B cell (primary cell): ENCODE measurements around the gene CAMK2B. TPM values are rescaled to one million over a fixed set of nuclear protein-coding genes. Genes with fewer than 3 reads are reported as not detected.

Experiments
- ATAC-seq: fragments of 200-7000 bp; cut with Tn5 transposase; one replicate; pipeline ENCODE4 v1.10.0; 2021; ENCODE audit warnings: low read depth, mild to moderate bottlenecking, moderate number of reproducible peaks, moderate library complexity
- CTCF ChIA-PET: fragments of 350-600 bp; sonication (Branson Sonifier 250); formaldehyde crosslinking; loops from one replicate; lab custom pipeline; 2021; ENCODE audit warnings: antibody characterized with exemption, inconsistent platforms; lab: Charles Lee
- POLR2A ChIA-PET: fragments of 350-600 bp; sonication (Branson Sonifier 250); formaldehyde crosslinking; loops from one replicate; lab custom pipeline; 2021; ENCODE audit warnings: antibody characterized with exemption; lab: Charles Lee
- DNase-seq: peaks from one replicate; pipeline ENCODE4 v3.0.0; 2013
- H2AFZ ChIP-seq: 2 replicates; pipeline ENCODE4 v1.6.1; 2012; ENCODE audit warnings: mild to moderate bottlenecking, low read depth, low read length; ENCODE audit not compliant: insufficient read depth, poor library complexity, severe bottlenecking
- H3K27ac ChIP-seq, 2 donors: 1 replicate in 1 of 2; 2 replicates in 1 of 2; pipeline ENCODE4 v1.5.1; 2012 to 2013; ENCODE audit warnings: low read length in 2 of 2, mild to moderate bottlenecking in 2 of 2, moderate library complexity in 1 of 2
- H3K27me3 ChIP-seq, 4 experiments: fragments of 200-600 bp in 1 of 4; sonication (generic) in 1 of 4; replicated peaks in 1 of 4; 1 replicate in 2 of 4; 2 replicates in 2 of 4; pipeline versions ENCODE4 v1.6.1 to v1.7.0; 2013 to 2016; ENCODE audit warnings: low read length in 3 of 4, mild to moderate bottlenecking in 2 of 4, mixed read lengths in 1 of 4, moderate library complexity in 1 of 4; ENCODE audit not compliant: insufficient read depth in 4 of 4, control insufficient read depth in 3 of 4; ENCODE audit errors: control extremely low read depth in 1 of 4
- H3K36me3 ChIP-seq, 2 experiments: replicated peaks in 1 of 2; 1 replicate in 1 of 2; 2 replicates in 1 of 2; pipeline versions ENCODE4 v1.6.1 to v1.7.1; 2013; ENCODE audit warnings: low read length in 1 of 2; ENCODE audit not compliant: insufficient read depth in 2 of 2, control insufficient read depth in 1 of 2; ENCODE audit errors: control extremely low read depth in 1 of 2, extremely low read depth in 1 of 2
- H3K4me1 ChIP-seq, 2 donors: fragments of 200-600 bp in 1 of 2; sonication (generic) in 1 of 2; 1 replicate in 1 of 2; 2 replicates in 1 of 2; pipeline versions ENCODE4 v1.5.1 to v1.6.1; 2013 to 2017; ENCODE audit warnings: low read length in 2 of 2; ENCODE audit not compliant: control insufficient read depth in 2 of 2, insufficient read depth in 2 of 2
- H3K4me2 ChIP-seq: replicated peaks from 2 replicates; pipeline ENCODE3; 2012; ENCODE audit warnings: mild to moderate bottlenecking, low read depth, low read length; ENCODE audit not compliant: poor library complexity, severe bottlenecking
- H3K4me3 ChIP-seq, 5 experiments: fragments of 200-600 bp in 1 of 5; sonication (generic) in 1 of 5; 1 replicate in 3 of 5; 2 replicates in 2 of 5; pipeline versions ENCODE4 v1.5.1 to v1.7.0; 2011 to 2016; ENCODE audit warnings: low read length in 4 of 5, mild to moderate bottlenecking in 4 of 5, low read depth in 2 of 5, control low read depth in 1 of 5, moderate library complexity in 1 of 5; ENCODE audit not compliant: insufficient read depth in 1 of 5; ENCODE audit errors: control extremely low read depth in 1 of 5, extremely low read depth in 1 of 5
- H3K79me2 ChIP-seq: fragments of 200-600 bp; sonication (generic); one replicate; pipeline ENCODE4 v1.6.0; 2016; ENCODE audit warnings: low read length; ENCODE audit not compliant: control insufficient read depth, insufficient read depth
- H3K9ac ChIP-seq: fragments of 200-600 bp; sonication (generic); 2 replicates; pipeline ENCODE4 v1.6.1; 2017; ENCODE audit warnings: mild to moderate bottlenecking, low read length, moderate library complexity
- H3K9me3 ChIP-seq, 3 donors: one replicate each; pipeline versions ENCODE4 v1.6.1 to v1.7.1; 2013; ENCODE audit warnings: low read length in 2 of 3; ENCODE audit not compliant: control insufficient read depth in 2 of 3, insufficient read depth in 1 of 3; ENCODE audit errors: control extremely low read depth in 1 of 3
- H4K20me1 ChIP-seq: 2 replicates; pipeline ENCODE4 v1.6.0; 2012; ENCODE audit warnings: mild to moderate bottlenecking, low read length; ENCODE audit not compliant: insufficient read depth, control insufficient read depth, poor library complexity, severe bottlenecking
- H3K27ac Mint-ChIP-seq: one replicate; pipeline ENCODE4 v1.8.0; 2021; ENCODE audit warnings: mixed read lengths
- H3K27me3 Mint-ChIP-seq: one replicate; pipeline ENCODE4 v1.8.0; 2021; ENCODE audit warnings: mixed read lengths
- H3K4me1 Mint-ChIP-seq: one replicate; pipeline ENCODE4 v1.8.0; 2021; ENCODE audit warnings: mixed read lengths
- H3K4me3 Mint-ChIP-seq: one replicate; pipeline ENCODE4 v1.8.0; 2021; ENCODE audit warnings: mixed read lengths
- H3K9me3 Mint-ChIP-seq: one replicate; pipeline ENCODE4 v1.8.0; 2022; ENCODE audit warnings: mixed read lengths; ENCODE audit not compliant: insufficient read depth
- CTCF ChIP-seq: fragments of 200-600 bp; IDR thresholded peaks from one replicate; pipeline ENCODE4 v1.8.0; 2022; ENCODE audit warnings: antibody characterized with exemption, mild to moderate bottlenecking
- EZH2 ChIP-seq: IDR thresholded peaks from 2 replicates; pipeline ENCODE4 v1.6.1; 2012; ENCODE audit warnings: borderline replicate concordance, low read depth, mild to moderate bottlenecking, moderate library complexity, low read length; ENCODE audit not compliant: insufficient read depth, poor library complexity, severe bottlenecking
- WGBS: methylation state at CpG from one replicate; pipeline ENCODE4 v1.1.5; 2013; ENCODE audit warnings: missing lambda C conversion rate; ENCODE audit not compliant: insufficient coverage; 5-methylcytosine and 5-hydroxymethylcytosine counted together
- intact Hi-C: fragments of 100-400 bp; cut with micrococcal nuclease; formaldehyde crosslinking; loops from one replicate; pipeline ENCODE4 v1.10.0; 2022
- polyA plus RNA-seq: library from polyadenylated mRNA; depleted of rRNA; stranded (reverse); fragments of >200 nt; gene quantifications from 2 replicates; pipeline ENCODE4 v1.2.3, GENCODE V29; 2012
- total RNA-seq, 2 donors: library from RNA; stranded (reverse); fragments of 120-200 nt in 1 of 2; gene quantifications; 1 replicate in 1 of 2; 2 replicates in 1 of 2; pipeline versions ENCODE4 v1.2.3 to v1.2.4, GENCODE V29; 2013 to 2022

The CAMK2B gene
- total and polyA plus RNA-seq, 2 donors (not counting 1 experiment from before 2014, with no cell fraction given) = 0.42 TPM; not detected in 1

DNA sequence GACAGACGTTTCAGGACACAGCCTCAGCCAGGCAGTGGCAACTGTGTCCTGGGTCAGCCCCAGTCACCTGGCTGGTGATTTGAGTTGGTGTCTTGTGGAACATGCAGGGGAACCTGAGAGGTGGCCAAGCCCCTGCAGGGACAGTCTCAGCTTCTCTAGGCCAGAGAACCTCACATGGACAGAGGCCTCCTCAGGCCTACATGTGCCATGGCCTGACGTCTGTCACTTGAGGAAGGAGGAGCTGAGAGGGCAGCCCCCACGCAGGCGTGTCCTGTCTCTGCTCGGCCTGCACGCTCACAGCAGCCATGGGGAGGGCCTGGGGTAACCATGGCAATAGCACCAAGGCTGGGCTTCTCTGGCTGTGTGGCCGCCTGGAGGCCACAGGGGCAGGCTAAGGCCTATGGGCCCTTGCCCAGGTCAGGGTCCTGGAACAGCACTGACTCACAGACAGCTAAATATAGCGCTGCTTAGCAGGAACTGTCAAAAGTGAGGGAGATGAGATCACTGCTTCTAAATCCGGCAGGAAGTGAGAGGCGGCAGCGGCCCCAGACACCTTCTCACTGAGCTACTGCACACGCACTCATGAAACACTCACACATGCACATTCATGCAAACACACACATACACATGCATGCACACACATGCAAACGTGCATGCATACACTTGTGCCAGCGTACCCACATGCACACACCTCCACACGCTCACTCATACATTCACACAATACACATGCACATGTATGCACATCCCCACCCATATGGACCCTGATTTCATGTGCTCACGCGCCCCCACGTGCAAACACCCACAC is 67.6 kb downstream of the CAMK2B start:
- peaks cover 0 to 5% (median 0%) of the 10 kb centered on the region in 3 donors for H3K9me3 ChIP-seq
- no peaks in the 10 kb centered on the region for H4K20me1 ChIP-seq
- peak overlapping the region; percentile 39 to 58 for H3K27ac ChIP-seq
- H3K36me3 ChIP-seq = no peaks in the 10 kb centered on the region
- no peaks in the 10 kb centered on the region for H3K9me3 Mint-ChIP-seq
- peaks cover 29% of the 10 kb centered on the region for H3K4me1 Mint-ChIP-seq
- intact Hi-C loops = loop anchor here (5.0 kb wide), 1 partner anchor 79 kb away; no protein-coding TSS in a partner anchor
- TF ChIP-seq CTCF (no peak), EZH2 (no peak)
- WGBS = 19% methylated on average over 18 of the region's 18 CpGs
- ATAC-seq = peak; percentile 73
- no peaks in the 10 kb centered on the region for H3K27me3 Mint-ChIP-seq
- H3K9ac ChIP-seq = peak overlapping the region; percentile 51
- CTCF ChIA-PET = interaction anchor here (2.2 kb wide), 1 partner anchor 16 kb away, joined by 11 read pairs; no protein-coding TSS in a partner anchor
- H2AFZ ChIP-seq = peak overlapping the region; percentile 89
- POLR2A ChIA-PET = no interaction called here
- no peaks in the 10 kb centered on the region for H3K27me3 ChIP-seq
- peak overlapping the region; percentile 77 for H3K4me3 Mint-ChIP-seq
- peak overlapping the region; percentile 46 for H3K27ac Mint-ChIP-seq
- peaks cover 24 to 34% of the 10 kb centered on the region in 2 donors for H3K4me1 ChIP-seq
- H3K4me2 ChIP-seq = peak overlapping the region; percentile 74
- no peaks in the 10 kb centered on the region for H3K79me2 ChIP-seq
- peak overlapping the region in 1 of 5 experiments; percentile 39 for H3K4me3 ChIP-seq
- peak; percentile 67 for DNase-seq

DNA sequence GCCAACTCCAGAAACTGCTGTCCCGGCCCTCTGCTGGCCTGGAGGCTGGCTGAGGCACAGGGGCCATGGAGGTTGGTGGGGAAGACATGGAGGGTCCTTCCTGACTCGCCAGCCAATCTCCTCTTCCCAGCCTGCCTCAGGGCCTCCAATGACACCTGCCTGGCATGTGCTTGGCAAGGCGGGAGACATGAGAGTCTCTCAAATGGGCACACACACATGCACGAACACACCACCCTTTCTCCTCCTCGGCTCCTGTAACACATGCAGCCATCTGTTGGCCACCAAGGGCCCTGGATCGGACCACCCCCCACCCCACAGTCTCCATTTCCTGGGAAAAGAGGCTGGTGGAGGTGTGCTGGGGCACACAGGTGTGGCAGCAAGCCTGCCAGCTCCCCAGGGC is 68.2 kb downstream of the CAMK2B start:
- intact Hi-C loops = loop anchor here (5.0 kb wide), 1 partner anchor 80 kb away; no protein-coding TSS in a partner anchor
- Histone ChIP-seq H2AFZ (peak overlapping the region; percentile 89), H3K36me3 (no peaks in the 10 kb centered on the region), H3K4me3 (no peak overlapping the region), H3K27ac (peak overlapping the region; percentile 39 to 58), H3K4me1 (peaks cover 24 to 34% of the 10 kb centered on the region in 2 donors), H3K9ac (peak overlapping the region; percentile 51), H4K20me1 (no peaks in the 10 kb centered on the region), H3K79me2 (no peaks in the 10 kb centered on the region), H3K9me3 (peaks cover 0 to 5% (median 0%) of the 10 kb centered on the region in 3 donors), H3K27me3 (no peaks in the 10 kb centered on the region), H3K4me2 (peak overlapping the region; percentile 74)
- no peak for ATAC-seq
- H3K27me3 Mint-ChIP-seq = no peaks in the 10 kb centered on the region
- 100% methylated on average over 1 of the region's 6 CpGs for WGBS
- ChIA-PET CTCF (interaction anchor here (2.2 kb wide), 1 partner anchor 15 kb away, joined by 11 read pairs; no protein-coding TSS in a partner anchor), POLR2A (no interaction called here)
- no peak overlapping the region for H3K27ac Mint-ChIP-seq
- peaks cover 29% of the 10 kb centered on the region for H3K4me1 Mint-ChIP-seq
- DNase-seq = no peak
- TF ChIP-seq EZH2 = no peak
- TF ChIP-seq CTCF = no peak
- H3K9me3 Mint-ChIP-seq = no peaks in the 10 kb centered on the region
- H3K4me3 Mint-ChIP-seq = no peak overlapping the region
